Hepatocyte (in vitro differentiated cells): ENCODE measurements around the gene SOX6. TPM values are rescaled to one million over a fixed set of nuclear protein-coding genes. Genes with fewer than 3 reads are reported as not detected.

Source experiments
- DNase-seq: peaks from one replicate; pipeline ENCODE4 v3.0.0-alpha.2; 2016; ENCODE audit warnings: low spot score
- H2AFZ ChIP-seq: fragments of 200-600 bp; sonication (generic); 2 replicates; pipeline ENCODE4 v1.6.0; 2016; ENCODE audit warnings: antibody characterized with exemption, mild to moderate bottlenecking
- H3K27ac ChIP-seq: fragments of 200-600 bp; sonication (generic); 2 replicates; pipeline ENCODE4 v1.5.1; 2016; ENCODE audit warnings: mild to moderate bottlenecking
- H3K27me3 ChIP-seq: fragments of 200-600 bp; sonication (generic); 2 replicates; pipeline ENCODE4 v1.6.1; 2016
- H3K36me3 ChIP-seq: fragments of 200-600 bp; sonication (generic); replicated peaks from 2 replicates; pipeline ENCODE4 v1.5.1; 2016; ENCODE audit warnings: low read depth; ENCODE audit not compliant: insufficient read depth
- H3K4me1 ChIP-seq: fragments of 200-600 bp; sonication (generic); 2 replicates; pipeline ENCODE4 v1.5.1; 2016; ENCODE audit warnings: mild to moderate bottlenecking, moderate library complexity; ENCODE audit not compliant: insufficient read depth
- H3K4me2 ChIP-seq: fragments of 200-600 bp; sonication (generic); 2 replicates; pipeline ENCODE4 v1.6.0; 2016
- H3K4me3 ChIP-seq: fragments of 200-600 bp; sonication (generic); 2 replicates; pipeline ENCODE4 v1.5.1; 2016; ENCODE audit warnings: mild to moderate bottlenecking
- H3K79me2 ChIP-seq: fragments of 200-600 bp; sonication (generic); 2 replicates; pipeline ENCODE4 v1.6.0; 2017; ENCODE audit warnings: mild to moderate bottlenecking
- H3K9me2 ChIP-seq: fragments of 200-600 bp; sonication (generic); replicated peaks from 2 replicates; pipeline ENCODE4 v1.6.0; 2017; ENCODE audit warnings: mild to moderate bottlenecking; ENCODE audit not compliant: insufficient read depth
- H3K9me3 ChIP-seq: fragments of 200-600 bp; sonication (generic); 2 replicates; pipeline ENCODE4 v1.5.1; 2016; ENCODE audit warnings: low read depth, mild to moderate bottlenecking
- H4K20me1 ChIP-seq: fragments of 200-600 bp; sonication (generic); 2 replicates; pipeline ENCODE4 v1.6.0; 2016; ENCODE audit warnings: mild to moderate bottlenecking; ENCODE audit not compliant: insufficient read depth, poor library complexity, severe bottlenecking
- CTCF ChIP-seq: fragments of 200-600 bp; sonication (generic); IDR thresholded peaks from 2 replicates; pipeline ENCODE4 v1.5.1; 2016; ENCODE audit warnings: antibody characterized with exemption, mild to moderate bottlenecking; ENCODE audit not compliant: poor library complexity
- EZH2 ChIP-seq: fragments of 200-600 bp; sonication (generic); IDR thresholded peaks from 2 replicates; pipeline ENCODE4 v1.6.1; 2016; ENCODE audit warnings: antibody characterized with exemption, mild to moderate bottlenecking, borderline replicate concordance
- EZH2phosphoT487 ChIP-seq: fragments of 200-600 bp; sonication (generic); IDR thresholded peaks from one replicate; pipeline ENCODE4 v1.6.1; 2018; ENCODE audit warnings: antibody characterized with exemption, mild to moderate bottlenecking, low read depth, moderate library complexity; ENCODE audit not compliant: unreplicated experiment, severe bottlenecking
- whole genome bisulfite sequencing: methylation state at CpG from one replicate; pipeline ENCODE4 v1.1.6; 2016; ENCODE audit warnings: low lambda C conversion rate; ENCODE audit errors: missing lambda C conversion rate; 5-methylcytosine and 5-hydroxymethylcytosine counted together
- polyA plus RNA-seq: library from polyadenylated mRNA; unstranded; fragments of >200 nt; fragmentation: Nextera tagmentation; extraction: Ambion mirVana; gene quantifications from 2 replicates; pipeline ENCODE4 v1.2.1, GENCODE V29; 2016
- total RNA-seq: library from RNA; depleted of rRNA; stranded (reverse); fragments of >200 nt; gene quantifications from 2 replicates; pipeline ENCODE4 v1.2.3, GENCODE V29; 2014

SOX6 gene
- total and polyA plus RNA-seq, 2 experiments from 2014 or later = 23.2 to 75.7 TPM

GRCh38 chr11:16047073-16047472 is 309.3 kb downstream of the SOX6 start:
- Histone ChIP-seq H3K27ac (no peak overlapping the region), H4K20me1 (no peaks in the 10 kb centered on the region), H3K4me1 (no peaks in the 10 kb centered on the region), H3K4me2 (no peak overlapping the region), H3K4me3 (no peak overlapping the region), H3K36me3 (no peaks in the 10 kb centered on the region), H2AFZ (no peak overlapping the region), H3K27me3 (no peaks in the 10 kb centered on the region), H3K79me2 (no peaks in the 10 kb centered on the region), H3K9me2 (no peaks in the 10 kb centered on the region), H3K9me3 (no peaks in the 10 kb centered on the region)
- 78% methylated on average over 6 of the region's 6 CpGs for WGBS
- no peak for DNase-seq
- TF ChIP-seq CTCF (no peak), EZH2 (no peak), EZH2phosphoT487 (no peak)

- H3K27me3 ChIP-seq = no peaks in the 10 kb centered on the region
- DNase-seq = no peak
- H3K4me1 ChIP-seq = no peaks in the 10 kb centered on the region
- H3K4me3 ChIP-seq = no peak overlapping the region
- H4K20me1 ChIP-seq = no peaks in the 10 kb centered on the region
- WGBS = 97% methylated on average over 2 of the region's 2 CpGs
- no peak overlapping the region for H2AFZ ChIP-seq
- no peak overlapping the region for H3K27ac ChIP-seq
- no peak for TF ChIP-seq EZH2
- no peak for TF ChIP-seq CTCF
- no peak overlapping the region for H3K4me2 ChIP-seq
- H3K36me3 ChIP-seq = no peaks in the 10 kb centered on the region
- H3K9me3 ChIP-seq = no peaks in the 10 kb centered on the region
- H3K79me2 ChIP-seq = no peaks in the 10 kb centered on the region
- H3K9me2 ChIP-seq = no peaks in the 10 kb centered on the region
Observed at GRCh38 chr11:16043617-16044016, 312.7 kb downstream of the SOX6 start.

GRCh38 chr11:16041207-16041606 is 315.1 kb downstream of the SOX6 start:
- H3K9me2 ChIP-seq = no peaks in the 10 kb centered on the region
- no peak for DNase-seq
- no peaks in the 10 kb centered on the region for H3K36me3 ChIP-seq
- H4K20me1 ChIP-seq = no peaks in the 10 kb centered on the region
- H3K79me2 ChIP-seq = no peaks in the 10 kb centered on the region
- no peaks in the 10 kb centered on the region for H3K27me3 ChIP-seq
- no peaks in the 10 kb centered on the region for H3K4me1 ChIP-seq
- H3K4me2 ChIP-seq = no peak overlapping the region
- no peaks in the 10 kb centered on the region for H3K9me3 ChIP-seq
- no peak overlapping the region for H3K27ac ChIP-seq
- WGBS = 98% methylated on average over 1 of the region's 1 CpG
- H3K4me3 ChIP-seq = no peak overlapping the region
- TF ChIP-seq EZH2 = no peak
- TF ChIP-seq CTCF = no peak
- no peak for TF ChIP-seq EZH2phosphoT487
- no peak overlapping the region for H2AFZ ChIP-seq

- no peak overlapping the region for H3K4me2 ChIP-seq
- no peaks in the 10 kb centered on the region for H3K9me2 ChIP-seq
- no peaks in the 10 kb centered on the region for H3K9me3 ChIP-seq
- TF ChIP-seq CTCF (no peak), EZH2phosphoT487 (no peak), EZH2 (no peak)
- no peaks in the 10 kb centered on the region for H3K27me3 ChIP-seq
- no peak overlapping the region for H3K27ac ChIP-seq
- H4K20me1 ChIP-seq = no peaks in the 10 kb centered on the region
- no peak overlapping the region for H3K4me3 ChIP-seq
- H3K79me2 ChIP-seq = no peaks in the 10 kb centered on the region
- no peaks in the 10 kb centered on the region for H3K36me3 ChIP-seq
- no peaks in the 10 kb centered on the region for H3K4me1 ChIP-seq
- no peak for DNase-seq
- no peak overlapping the region for H2AFZ ChIP-seq
- WGBS = 94% methylated on average over 1 of the region's 1 CpG
Observed at GRCh38 chr11:16040151-16040550, 316.2 kb downstream of the SOX6 start.
